ENCODE data around the gene STK17A.

The STK17A gene

GRCh38 chr7:43649755-43650274 is 66.9 kb downstream of the STK17A start:
- Histone ChIP-seq H3K27me3 (replicated peaks) (no peaks in the 10 kb centered on the region), H3K27ac (peak overlapping the region; percentile 100), H3K4me3 (ENCODE audit: low read depth, low read length) (no peak overlapping the region), H3K36me3 (replicated peaks) (no peaks in the 10 kb centered on the region)
- no peak for TF ChIP-seq CTCF (IDR thresholded peaks at IDR 0.05; ENCODE audit: low read depth, low read length, missing control alignments)
- no peak for DNase-seq
- in situ Hi-C loops (cut with HindIII; ENCODE audit: low pct_ligation_motif_present, low sequenced_read_pairs): no loop called here

- Histone ChIP-seq H3K4me3 (ENCODE audit: low read depth, low read length) (no peak overlapping the region), H3K36me3 (replicated peaks) (no peaks in the 10 kb centered on the region), H3K27me3 (replicated peaks) (no peaks in the 10 kb centered on the region), H3K27ac (peak overlapping the region; percentile 100)
- peak; percentile 78 for DNase-seq
- in situ Hi-C loops (cut with HindIII; ENCODE audit: low pct_ligation_motif_present, low sequenced_read_pairs): no loop called here
- no peak for TF ChIP-seq CTCF (IDR thresholded peaks at IDR 0.05; ENCODE audit: low read depth, low read length, missing control alignments)
Measured at GRCh38 chr7:43650457-43651052, 67.6 kb downstream of the STK17A start.

- no peaks in the 10 kb centered on the region for H3K27me3 ChIP-seq (replicated peaks)
- no peaks in the 10 kb centered on the region for H3K36me3 ChIP-seq (replicated peaks)
- no peak overlapping the region for H3K4me3 ChIP-seq (ENCODE audit: low read depth, low read length)
- TF ChIP-seq CTCF (IDR thresholded peaks at IDR 0.05; ENCODE audit: low read depth, low read length, missing control alignments): peak; percentile 12
- H3K27ac ChIP-seq: no peak overlapping the region
- no peak for DNase-seq
- in situ Hi-C loops (cut with HindIII; ENCODE audit: low pct_ligation_motif_present, low sequenced_read_pairs): no loop called here
Measured at GRCh38 chr7:43652364-43652763, 69.5 kb downstream of the STK17A start.

GRCh38 chr7:43653466-43653865 is 70.6 kb downstream of the STK17A start:
- H3K27me3 ChIP-seq (replicated peaks): no peaks in the 10 kb centered on the region
- H3K4me3 ChIP-seq (ENCODE audit: low read depth, low read length): no peak overlapping the region
- H3K36me3 ChIP-seq (replicated peaks): no peaks in the 10 kb centered on the region
- no peak for TF ChIP-seq CTCF (IDR thresholded peaks at IDR 0.05; ENCODE audit: low read depth, low read length, missing control alignments)
- DNase-seq: no peak
- in situ Hi-C loops (cut with HindIII; ENCODE audit: low pct_ligation_motif_present, low sequenced_read_pairs): no loop called here
- no peak overlapping the region for H3K27ac ChIP-seq

- no peak for DNase-seq
- Histone ChIP-seq H3K27me3 (replicated peaks) (no peaks in the 10 kb centered on the region), H3K4me3 (ENCODE audit: low read depth, low read length) (no peak overlapping the region), H3K36me3 (replicated peaks) (no peaks in the 10 kb centered on the region), H3K27ac (no peak overlapping the region)
- in situ Hi-C loops (cut with HindIII; ENCODE audit: low pct_ligation_motif_present, low sequenced_read_pairs): no loop called here
- TF ChIP-seq CTCF (IDR thresholded peaks at IDR 0.05; ENCODE audit: low read depth, low read length, missing control alignments): no peak
Measured at GRCh38 chr7:43653891-43654504, 71.1 kb downstream of the STK17A start.
